ENCODE data around the gene COLEC12. TPM values are rescaled to one million over a fixed set of nuclear protein-coding genes. Genes with fewer than 3 reads are reported as not detected.

Gene COLEC12
- total and polyA plus RNA-seq, 2 donors (not counting 3 experiments of a cell fraction or from before 2014, with no cell fraction given): 8.0 to 17.1 TPM

GRCh38 chr18:512957-513356, 12.5 kb upstream of the COLEC12 start:
- Histone ChIP-seq H3K4me3 (replicated peaks in 1 of 3; ENCODE audit: insufficient read depth in 1 of 3, low read depth in 1 of 3, low read length in 3 of 3) (no peak overlapping the region), H3K27me3 (ENCODE audit: control insufficient read depth in 2 of 2, insufficient read depth in 2 of 2, low read length in 2 of 2) (no peaks in the 10 kb centered on the region), H2AFZ (ENCODE audit: low read depth, low read length) (no peak overlapping the region), H3K4me2 (ENCODE audit: insufficient read depth, low read length) (no peak overlapping the region), H3K27ac (ENCODE audit: insufficient read depth, low read depth, low read length) (no peak overlapping the region), H3K36me3 (ENCODE audit: control insufficient read depth in 2 of 2, extremely low read depth in 1 of 2, insufficient read depth in 2 of 2, low read length in 2 of 2) (no peaks in the 10 kb centered on the region), H3K9me3 (replicated peaks; ENCODE audit: control insufficient read depth, insufficient read depth, low read length) (no peaks in the 10 kb centered on the region), H3K79me2 (ENCODE audit: control insufficient read depth, insufficient read depth, low read length) (no peaks in the 10 kb centered on the region), H3K9ac (replicated peaks; ENCODE audit: extremely low read depth, insufficient read depth, low read length) (no peak overlapping the region), H4K20me1 (replicated peaks; ENCODE audit: control insufficient read depth, extremely low read depth, insufficient read depth, low read length) (no peaks in the 10 kb centered on the region), H3K4me1 (ENCODE audit: control insufficient read depth, extremely low read depth, insufficient read depth, low read length) (peaks cover 19% of the 10 kb centered on the region), H3K9me1 (replicated peaks; ENCODE audit: control insufficient read depth, extremely low read depth, insufficient read depth, low read length) (no peaks in the 10 kb centered on the region)
- no peak for FAIRE-seq
- ChIA-PET CTCF (no interaction called here), POLR2A (no interaction called here)
- TF ChIP-seq, protein P1, sequence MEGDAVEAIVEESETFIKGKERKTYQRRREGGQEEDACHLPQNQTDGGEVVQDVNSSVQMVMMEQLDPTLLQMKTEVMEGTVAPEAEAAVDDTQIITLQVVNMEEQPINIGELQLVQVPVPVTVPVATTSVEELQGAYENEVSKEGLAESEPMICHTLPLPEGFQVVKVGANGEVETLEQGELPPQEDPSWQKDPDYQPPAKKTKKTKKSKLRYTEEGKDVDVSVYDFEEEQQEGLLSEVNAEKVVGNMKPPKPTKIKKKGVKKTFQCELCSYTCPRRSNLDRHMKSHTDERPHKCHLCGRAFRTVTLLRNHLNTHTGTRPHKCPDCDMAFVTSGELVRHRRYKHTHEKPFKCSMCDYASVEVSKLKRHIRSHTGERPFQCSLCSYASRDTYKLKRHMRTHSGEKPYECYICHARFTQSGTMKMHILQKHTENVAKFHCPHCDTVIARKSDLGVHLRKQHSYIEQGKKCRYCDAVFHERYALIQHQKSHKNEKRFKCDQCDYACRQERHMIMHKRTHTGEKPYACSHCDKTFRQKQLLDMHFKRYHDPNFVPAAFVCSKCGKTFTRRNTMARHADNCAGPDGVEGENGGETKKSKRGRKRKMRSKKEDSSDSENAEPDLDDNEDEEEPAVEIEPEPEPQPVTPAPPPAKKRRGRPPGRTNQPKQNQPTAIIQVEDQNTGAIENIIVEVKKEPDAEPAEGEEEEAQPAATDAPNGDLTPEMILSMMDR (IDR thresholded peaks at IDR 0.05; ENCODE audit: extremely low read depth in 1 of 2, insufficient read depth in 1 of 2, low read depth in 1 of 2, low read length in 2 of 2): no peak
- TF ChIP-seq POLR2AphosphoS5 (IDR thresholded peaks at IDR 0.05; ENCODE audit: insufficient read depth, low read depth, low read length): no peak
- TF ChIP-seq GATA2 (IDR thresholded peaks at IDR 0.05; ENCODE audit: insufficient read depth, insufficient read length, low read depth, low read length): no peak
- TF ChIP-seq MYC (IDR thresholded peaks at IDR 0.05; ENCODE audit: low read depth, low read length): no peak
- TF ChIP-seq EZH2 (IDR thresholded peaks at IDR 0.05; ENCODE audit: borderline replicate concordance, low read depth, low read length, severe bottlenecking): no peak
- no peak for TF ChIP-seq FOS (IDR thresholded peaks at IDR 0.05; ENCODE audit: borderline replicate concordance, insufficient read depth, low read length)
- no peak for TF ChIP-seq JUN (IDR thresholded peaks at IDR 0.05; ENCODE audit: borderline replicate concordance, insufficient read depth, insufficient read length, low read depth)
- TF ChIP-seq, protein P2, sequence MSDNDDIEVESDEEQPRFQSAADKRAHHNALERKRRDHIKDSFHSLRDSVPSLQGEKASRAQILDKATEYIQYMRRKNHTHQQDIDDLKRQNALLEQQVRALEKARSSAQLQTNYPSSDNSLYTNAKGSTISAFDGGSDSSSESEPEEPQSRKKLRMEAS (IDR thresholded peaks at IDR 0.05; ENCODE audit: insufficient read depth, insufficient read length): no peak
- TF ChIP-seq POLR2A (IDR thresholded peaks at IDR 0.05; ENCODE audit: low read depth, low read length): no peak
- BruUV-seq (replicated peaks): no TSS peak
- intact Hi-C loops (cut with micrococcal nuclease) (no loop called here), dilution Hi-C loops (cut with MboI; ENCODE audit: extremely low pct_ligation_motif_present, low sequenced_read_pairs) (no loop called here)
- DNase-seq (ENCODE audit: low read depth, low spot score): no peak
